ELR (cell line): Measurements from ENCODE around the gene SLC36A1.
"Not testable (repeated sequence)": the region's sequence is repeated elsewhere in the genome, so short reads cannot be mapped to it uniquely, and the experiment has no call there.

Experiments
- DNase-seq: peaks from one replicate; pipeline ENCODE4 v3.0.0-alpha.2; 2015; ENCODE audit warnings: low read depth

The SLC36A1 gene

GRCh38 chr5:151483647-151484046 lies 36.2 kb downstream of the SLC36A1 start:
- no peak for DNase-seq

- DNase-seq, result no peak
These were observed 40.1 kb downstream of the SLC36A1 start for GRCh38 chr5:151487544-151487943.

DNA sequence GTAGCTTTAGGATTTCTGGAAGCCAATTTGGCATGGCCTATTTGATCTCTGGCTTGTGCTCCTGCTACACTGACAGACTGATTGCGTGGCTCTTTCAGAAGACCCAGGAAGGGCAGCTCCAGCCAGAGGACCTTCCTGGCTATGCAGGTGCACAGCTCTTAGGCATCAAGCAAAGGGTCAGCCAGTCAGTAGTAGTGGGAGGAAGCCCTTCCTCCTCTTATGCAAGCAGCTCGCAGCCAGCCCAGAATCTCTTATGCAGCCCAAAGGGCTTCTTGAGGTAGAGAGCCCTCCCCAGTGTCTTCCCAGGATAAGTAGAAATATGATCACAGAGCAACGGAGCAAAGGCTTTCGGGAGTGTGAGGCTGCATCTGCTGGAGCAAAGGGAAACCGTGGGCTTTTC lies 43.2 kb downstream of the SLC36A1 start:
- no peak for DNase-seq

DNA sequence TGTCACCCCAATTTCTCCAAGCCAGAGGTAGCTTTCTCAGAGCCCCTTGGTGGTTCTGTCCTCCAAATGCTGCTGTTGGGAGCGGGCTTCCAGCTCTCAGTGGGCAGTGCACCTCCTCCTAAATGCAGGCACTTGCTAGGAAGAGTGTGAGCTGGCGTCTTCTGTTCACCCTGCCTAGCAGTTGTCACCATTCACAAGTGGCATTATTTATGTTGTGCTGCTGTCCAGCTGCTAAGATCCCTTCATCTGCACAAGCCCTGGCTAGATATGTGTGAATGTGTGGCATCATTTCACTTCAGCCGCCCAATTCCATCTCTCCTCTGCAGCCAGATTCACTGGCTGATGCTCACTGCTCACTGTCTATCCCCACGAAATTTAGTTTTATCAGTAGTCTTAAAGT lies 43.7 kb downstream of the SLC36A1 start:
- no peak for DNase-seq

GRCh38 chr5:151492729-151493128 lies 45.3 kb downstream of the SLC36A1 start:
- DNase-seq, result peak; percentile 72

- DNase-seq, result no peak
These were observed 46.3 kb downstream of the SLC36A1 start for GRCh38 chr5:151493665-151494064.

- DNase-seq, result peak; percentile 3
These were observed 47.9 kb downstream of the SLC36A1 start for GRCh38 chr5:151495320-151495719.

GRCh38 chr5:151496041-151496484 lies 48.7 kb downstream of the SLC36A1 start:
- DNase-seq, result no peak

DNA sequence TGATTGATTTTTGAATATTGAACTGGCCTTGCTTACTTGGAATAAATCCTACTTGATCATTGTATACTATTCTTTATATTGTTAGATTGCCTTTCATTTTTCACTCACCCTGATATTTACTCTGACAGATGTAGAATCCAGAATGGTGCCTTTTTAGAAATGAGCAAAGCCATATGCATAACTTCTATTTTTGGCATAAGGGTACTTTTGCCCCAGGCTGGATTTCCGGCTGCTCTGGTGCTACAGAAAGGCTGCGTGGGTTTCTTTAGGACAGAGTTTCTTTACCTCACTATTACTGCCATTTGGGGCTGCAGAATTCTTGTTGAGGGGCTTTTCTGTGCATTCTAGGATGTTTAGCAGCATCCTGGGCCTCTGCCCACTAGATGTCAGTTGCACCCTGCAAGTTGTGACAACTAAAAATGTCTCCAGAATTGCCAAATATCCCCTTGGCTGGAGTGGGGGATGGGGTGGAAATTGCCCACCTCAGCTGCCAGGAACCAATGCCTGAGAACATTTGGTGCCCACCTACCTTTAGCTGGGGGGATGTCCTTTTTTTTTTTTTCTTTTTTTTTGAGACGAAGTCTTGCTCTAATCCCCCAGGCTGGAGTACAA lies 50.1 kb downstream of the SLC36A1 start:
- DNase-seq, result no peak

DNA sequence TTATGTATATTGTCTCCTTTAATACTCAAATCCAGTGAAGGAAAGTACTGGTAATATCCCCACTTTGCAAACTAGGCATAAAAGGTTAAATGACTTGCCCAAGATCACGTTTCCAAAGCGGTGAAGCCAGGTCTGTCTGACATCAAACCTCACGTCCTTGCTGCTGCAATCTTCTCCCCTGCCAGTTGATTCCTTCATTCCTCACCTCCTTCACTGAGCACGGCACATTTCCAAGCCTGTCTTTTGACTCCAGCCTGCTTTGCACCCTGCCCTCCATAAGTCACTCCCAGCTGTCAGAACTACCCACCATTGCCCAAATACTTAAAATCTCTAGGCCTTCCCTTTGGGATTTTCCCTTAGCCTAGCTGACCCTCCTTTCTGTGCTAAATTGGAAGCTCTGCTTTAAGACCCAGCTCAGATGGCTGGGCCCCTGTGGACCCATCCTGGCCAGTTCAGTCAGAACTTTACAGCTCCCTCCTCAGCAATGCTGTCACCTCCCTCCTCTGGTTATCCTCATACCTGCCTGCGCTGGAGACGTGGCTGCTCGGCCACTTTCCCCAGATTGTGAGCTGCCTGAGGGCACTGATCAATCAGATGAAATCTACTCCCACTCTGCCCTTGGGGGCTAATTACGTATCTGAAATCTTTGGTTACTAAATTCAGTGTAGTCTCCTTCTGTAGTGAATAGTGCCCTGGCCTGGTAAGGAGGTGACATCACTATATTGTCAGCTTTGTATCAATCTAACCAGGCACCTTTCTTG lies 51.2 kb downstream of the SLC36A1 start:
- no peak for DNase-seq

- no peak for DNase-seq
These were observed 52.2 kb downstream of the SLC36A1 start for GRCh38 chr5:151499501-151500035.

DNA sequence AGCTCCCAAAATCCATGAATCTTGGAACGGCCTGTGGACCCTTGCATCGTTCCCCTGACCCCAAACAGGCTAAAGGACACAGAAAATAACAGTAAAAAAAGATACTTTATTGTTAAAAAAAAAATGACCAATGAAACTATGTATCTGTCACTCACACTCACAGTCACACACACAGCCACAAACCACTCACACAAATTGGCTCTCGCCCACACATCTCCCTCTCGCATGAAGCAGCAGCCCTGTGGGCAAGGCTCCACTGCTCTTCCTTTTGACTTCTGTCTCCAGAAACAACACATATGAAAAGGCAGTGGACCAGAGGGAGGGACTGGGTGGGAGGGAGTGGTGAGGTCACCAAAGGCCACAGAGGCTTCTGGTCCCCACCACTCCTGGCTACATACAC lies 56.6 kb downstream of the SLC36A1 start:
- DNase-seq, result no peak

GRCh38 chr5:151508308-151508707 lies 60.9 kb downstream of the SLC36A1 start:
- not testable (repeated sequence) for DNase-seq

DNA sequence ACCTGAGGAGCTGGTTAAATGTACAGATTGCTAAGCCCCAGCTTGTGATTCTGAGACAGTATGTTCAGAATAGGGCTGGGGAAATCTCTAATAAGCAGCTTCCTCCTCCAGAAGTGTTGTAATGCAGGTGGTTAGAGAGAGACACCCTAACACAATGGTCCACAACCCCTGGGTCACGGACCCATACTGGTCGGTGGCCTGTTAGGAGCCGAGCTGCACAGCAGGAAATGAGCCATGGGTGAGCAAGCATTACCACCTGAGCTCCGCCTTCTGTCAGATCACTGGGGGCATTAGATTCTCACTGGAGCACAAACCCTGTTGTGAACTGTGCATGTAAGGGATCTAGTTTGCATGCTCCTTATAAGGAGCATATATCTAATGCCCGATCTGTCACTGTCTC lies 61.8 kb downstream of the SLC36A1 start:
- DNase-seq, result peak; percentile 60

DNA sequence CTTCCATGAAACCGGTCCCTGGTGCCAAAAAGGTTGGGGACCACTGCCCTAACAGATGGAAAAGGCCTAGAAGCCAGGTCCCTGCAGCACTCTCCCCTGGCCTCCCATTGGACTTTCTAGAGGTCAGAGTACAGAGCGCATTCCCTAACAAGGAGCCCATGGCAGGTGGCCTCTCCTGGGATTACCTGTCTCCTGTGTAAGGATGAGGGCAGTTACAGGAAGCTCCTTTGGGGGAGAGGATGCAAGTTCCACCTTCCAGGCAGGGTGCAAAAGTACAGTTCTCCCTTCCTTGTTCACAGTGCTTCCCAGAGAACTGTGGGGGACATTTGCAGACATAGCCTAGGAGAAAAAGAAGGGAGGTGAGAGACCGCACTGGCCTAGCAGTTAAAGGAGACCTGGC lies 62.4 kb downstream of the SLC36A1 start:
- DNase-seq, result no peak

GRCh38 chr5:151517122-151517920 lies 69.9 kb downstream of the SLC36A1 start:
- no peak for DNase-seq

DNA sequence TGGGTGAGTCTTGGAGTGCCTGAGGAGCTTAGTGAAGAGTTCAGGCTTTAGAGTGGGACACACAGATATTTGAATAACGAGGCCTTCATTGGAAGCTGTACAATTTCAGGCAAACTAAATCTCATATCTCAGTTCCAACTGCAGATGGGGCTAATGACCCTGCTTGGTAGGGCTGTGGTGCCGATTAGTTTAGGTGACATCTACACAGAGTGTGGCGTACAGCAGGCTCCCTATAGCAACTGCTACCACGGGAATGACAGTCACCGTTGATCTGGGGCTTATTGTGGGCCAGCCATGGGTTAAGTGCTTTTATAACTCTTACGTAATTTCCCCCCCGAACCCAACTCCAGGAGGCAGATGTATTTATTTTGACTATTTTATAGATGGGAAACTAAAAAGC lies 72.9 kb downstream of the SLC36A1 start:
- DNase-seq, result peak; percentile 10

DNA sequence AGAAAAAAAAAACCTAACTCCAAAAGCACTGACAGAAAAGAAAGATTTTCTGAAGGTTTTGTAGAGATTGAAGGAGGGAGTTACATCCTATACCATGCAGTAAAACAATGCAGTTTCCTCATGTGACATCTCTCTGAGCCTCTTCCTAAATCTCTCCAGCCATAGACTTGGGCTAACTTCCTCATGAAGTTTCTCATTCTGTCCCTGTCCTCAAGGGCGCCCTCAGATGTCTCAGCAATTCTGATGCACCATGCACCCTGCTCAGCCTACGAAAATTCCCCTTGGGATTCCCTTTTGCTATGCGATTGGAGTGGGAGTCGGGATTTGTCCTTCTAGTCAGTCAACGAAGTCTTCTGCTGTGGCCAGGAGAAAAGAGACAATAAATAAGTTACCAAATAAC lies 74.8 kb downstream of the SLC36A1 start:
- no peak for DNase-seq

DNA sequence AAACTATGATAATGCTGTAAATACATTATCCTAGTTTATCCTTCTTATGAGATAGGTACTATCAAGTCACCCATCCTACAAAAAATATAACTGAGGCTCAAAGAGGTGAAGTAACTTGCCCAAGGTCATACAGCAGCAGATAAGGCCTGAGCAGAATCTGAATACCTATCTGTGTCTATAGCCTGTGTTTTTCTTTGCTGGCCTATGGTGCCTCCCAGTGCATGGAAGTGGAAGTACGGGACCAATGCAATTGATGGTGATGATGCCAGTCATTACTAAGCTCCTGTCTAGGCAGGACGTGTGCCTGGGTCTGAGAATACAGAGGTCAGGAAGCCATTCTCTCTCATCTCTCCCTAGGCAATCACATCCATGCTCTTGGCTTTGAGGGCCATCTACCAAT lies 75.9 kb downstream of the SLC36A1 start:
- DNase-seq, result peak; percentile 73

DNA sequence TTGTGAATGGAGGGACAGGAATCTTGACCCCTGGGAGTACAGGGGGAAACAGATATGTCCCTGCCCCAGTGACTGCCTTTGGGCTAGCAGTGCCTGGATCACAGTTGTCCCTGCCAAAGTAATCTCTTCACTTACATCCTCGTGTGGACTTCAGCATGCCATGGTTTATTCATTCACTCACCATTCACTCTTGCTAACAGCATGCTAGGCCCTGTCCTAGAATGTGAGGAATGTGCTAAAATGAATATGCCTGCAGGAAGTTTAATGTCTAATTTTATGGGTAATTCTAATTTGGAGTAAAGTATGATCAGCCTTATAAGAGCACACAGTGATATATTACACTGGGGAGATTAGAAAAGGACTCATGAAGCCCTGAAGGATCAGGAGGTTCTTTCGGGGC lies 80.8 kb downstream of the SLC36A1 start:
- no peak for DNase-seq

GRCh38 chr5:151528996-151529395 lies 81.6 kb downstream of the SLC36A1 start:
- DNase-seq, result no peak

DNA sequence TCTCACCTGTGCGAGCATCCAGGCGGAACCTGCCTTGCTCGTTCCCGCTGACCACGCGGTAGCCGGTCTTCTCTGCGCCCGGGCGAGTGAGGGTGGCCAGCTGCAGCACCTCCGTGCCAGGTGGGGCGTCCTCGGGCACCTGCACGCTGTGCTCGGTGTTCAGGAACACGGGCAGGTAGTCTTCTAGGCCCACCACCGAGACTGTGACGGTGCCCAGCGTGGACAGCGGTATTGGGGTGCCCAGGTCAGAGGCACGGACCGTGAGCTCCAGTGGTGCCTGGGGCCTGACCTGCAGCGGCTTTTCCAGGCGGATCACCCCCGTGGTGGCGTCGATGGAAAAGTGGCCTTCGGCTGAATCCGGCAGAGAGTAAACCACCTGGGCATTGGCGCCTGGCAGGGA lies 84.2 kb downstream of the SLC36A1 start:
- no peak for DNase-seq

DNA sequence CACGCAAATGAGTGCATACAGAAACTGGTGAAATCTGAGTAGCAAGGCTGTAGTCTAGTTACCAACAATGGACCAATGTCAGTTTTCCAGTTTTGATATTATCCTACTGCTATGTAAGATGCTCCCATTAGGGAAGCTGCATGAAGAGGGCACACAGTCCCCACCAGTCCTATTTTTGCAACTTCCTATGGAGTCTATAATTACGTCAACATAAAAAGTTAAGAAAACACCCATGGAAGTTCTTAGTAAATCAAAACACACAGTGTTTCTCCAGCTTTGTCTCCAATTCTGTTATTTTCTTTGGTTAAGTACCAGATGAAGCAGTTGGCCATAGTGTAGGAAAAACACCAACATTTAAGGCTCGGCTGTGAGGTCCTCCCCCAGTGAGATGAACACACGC lies 85.0 kb downstream of the SLC36A1 start:
- DNase-seq, result no peak
